Hepatocyte (in vitro differentiated cells): ENCODE data around the gene GMDS.

Experiments
- CTCF ChIP-seq: fragments of 200-600 bp; sonication (generic); IDR thresholded peaks from 2 replicates; pipeline ENCODE4 v1.5.1; 2016; ENCODE audit warnings: antibody characterized with exemption, mild to moderate bottlenecking; ENCODE audit not compliant: poor library complexity
- EZH2 ChIP-seq: fragments of 200-600 bp; sonication (generic); IDR thresholded peaks from 2 replicates; pipeline ENCODE4 v1.6.1; 2016; ENCODE audit warnings: antibody characterized with exemption, mild to moderate bottlenecking, borderline replicate concordance
- EZH2phosphoT487 ChIP-seq: fragments of 200-600 bp; sonication (generic); IDR thresholded peaks from one replicate; pipeline ENCODE4 v1.6.1; 2018; ENCODE audit warnings: antibody characterized with exemption, mild to moderate bottlenecking, low read depth, moderate library complexity; ENCODE audit not compliant: unreplicated experiment, severe bottlenecking

- TF ChIP-seq CTCF (no peak), EZH2 (no peak), EZH2phosphoT487 (no peak)
Observed at GRCh38 chr6:2215342-2215741, 30.1 kb downstream of the GMDS start.
